Transverse colon (tissue), 4 donors: ENCODE data around the gene HOXA2.

ENCODE experiments used
- CTCF ChIP-seq, 5 experiments: fragments of 200-600 bp in 3 of 5; fragments of 450-650 bp in 2 of 5; sonication (generic) in 3 of 5; IDR thresholded peaks; 1 replicate in 2 of 5; 2 replicates in 3 of 5; pipeline ENCODE4 v1.5.1; 2016 to 2017; ENCODE audit warnings: antibody characterized with exemption in 5 of 5, inconsistent platforms in 3 of 5, mild to moderate bottlenecking in 2 of 5, moderate library complexity in 1 of 5
- EP300 ChIP-seq: sonication (generic); formaldehyde crosslinking; IDR thresholded peaks from one replicate; pipeline ENCODE4 v1.6.1; 2017; ENCODE audit warnings: antibody characterized with exemption, low read depth
- POLR2A ChIP-seq: fragments of 450-650 bp; IDR thresholded peaks from one replicate; pipeline ENCODE4 v1.6.1; 2016; ENCODE audit warnings: antibody characterized with exemption, mild to moderate bottlenecking, moderate library complexity
- POLR2AphosphoS5 ChIP-seq, 3 donors: sonication (generic); formaldehyde crosslinking; IDR thresholded peaks; one replicate each; pipeline ENCODE4 v1.6.1; 2016; ENCODE audit warnings: antibody characterized with exemption in 3 of 3

GRCh38 chr7:27140126-27140857 lies 37.8 kb upstream of the HOXA2 start:
- TF ChIP-seq EP300 (no peak), POLR2AphosphoS5 (IDR thresholded peaks at IDR 0.05) (peak; percentile 74 to 91 (median 90)), CTCF (IDR thresholded peaks at IDR 0.05) (no peak), POLR2A (peak; percentile 84)
